A549 (cell line): ENCODE results near the gene PMPCA. TPM values are rescaled to one million over a fixed set of nuclear protein-coding genes. Genes with fewer than 3 reads are reported as not detected.
"Not testable (repeated sequence)": the region's sequence is repeated elsewhere in the genome, so short reads cannot be mapped to it uniquely, and the experiment has no call there.

Experiments
- ATAC-seq, 2 experiments: fragments of 200-7000 bp in 1 of 2; fragments of >200 bp in 1 of 2; cut with Nextera tagmentation in 1 of 2; cut with Tn5 transposase in 1 of 2; 3 replicates each; pipeline versions ENCODE4 v1.8.0 to v1.9.1; 2018 to 2020; ENCODE audit warnings: mild to moderate bottlenecking in 1 of 2, moderate library complexity in 1 of 2
- CTCF ChIA-PET: fragments of 300-600 bp; sonication (Branson Sonifier 250); formaldehyde crosslinking; extraction: SDS; loops from one replicate; lab custom pipeline; 2021; ENCODE audit warnings: antibody characterized with exemption, inconsistent platforms; lab: Yijun Ruan, JAX
- POLR2A ChIA-PET: fragments of 350-600 bp; formaldehyde crosslinking; extraction: SDS; loops from one replicate; lab custom pipeline; 2021; ENCODE audit warnings: antibody characterized with exemption, inconsistent platforms; lab: Yijun Ruan, JAX
- DNase-seq, 2 experiments: peaks; one replicate each; pipeline versions ENCODE4 v3.0.0 to v3.0.0-alpha.2; 2011 to 2016; ENCODE audit warnings: low read depth in 1 of 2, low spot score in 1 of 2
- FAIRE-seq: peaks from 2 replicates; lab custom pipeline; 2011; peaks lifted over from hg19 to GRCh38; lab: Jason Lieb, UNC
- H3K27ac ChIP-seq, 2 experiments: fragments of >200 bp; sonication (Bioruptor Twin); formaldehyde crosslinking; 3 replicates each; pipeline ENCODE4 v1.5.1; 2016 to 2017
- H3K4me1 ChIP-seq: fragments of >200 bp; sonication (Bioruptor Twin); formaldehyde crosslinking; 3 replicates; pipeline ENCODE4 v1.6.1; 2016
- H3K4me2 ChIP-seq: fragments of >200 bp; sonication (Bioruptor Twin); formaldehyde crosslinking; 3 replicates; pipeline ENCODE4 v1.6.1; 2016
- H3K4me3 ChIP-seq: fragments of >200 bp; sonication (Bioruptor Twin); formaldehyde crosslinking; 3 replicates; pipeline ENCODE4 v1.5.1; 2016
- H3K9me3 ChIP-seq: fragments of >200 bp; sonication (Bioruptor Twin); formaldehyde crosslinking; 3 replicates; pipeline ENCODE4 v1.6.1; 2016
- BHLHE40 ChIP-seq: IDR thresholded peaks from 2 replicates; pipeline ENCODE4 v1.6.1; 2012; ENCODE audit warnings: low read depth, low read length, inconsistent platforms
- CHD4 ChIP-seq: fragments of 200-600 bp; sonication (generic); IDR thresholded peaks from 2 replicates; pipeline ENCODE4 v1.6.1; 2016; ENCODE audit warnings: antibody characterized with exemption, mild to moderate bottlenecking, borderline replicate concordance
- HES2 ChIP-seq: fragments of >200 bp; sonication (Bioruptor Twin); formaldehyde crosslinking; IDR thresholded peaks from 2 replicates; pipeline ENCODE4 v1.6.1; 2016
- HOXA7 ChIP-seq: fragments of 250-450 bp; sonication (Bioruptor Pico); IDR thresholded peaks from 2 replicates; pipeline ENCODE4 v1.5.0; 2020; ENCODE audit warnings: mild to moderate bottlenecking, moderate library complexity
- HOXB5 ChIP-seq: fragments of 250-450 bp; sonication (Bioruptor Pico); IDR thresholded peaks from 2 replicates; pipeline ENCODE4 v1.5.0; 2020; ENCODE audit warnings: mild to moderate bottlenecking, moderate library complexity
- JUN ChIP-seq, 2 experiments: fragments of >200 bp; sonication (Bioruptor Twin); formaldehyde crosslinking; IDR thresholded peaks; 2 replicates in 1 of 2; 3 replicates in 1 of 2; pipeline ENCODE4 v1.6.1; 2016 to 2017
- MAFK ChIP-seq: fragments of 450-650 bp; IDR thresholded peaks from 2 replicates; pipeline ENCODE4 v1.6.1; 2014; ENCODE audit not compliant: partially characterized antibody
- MYC ChIP-seq: IDR thresholded peaks from 2 replicates; pipeline ENCODE4 v1.6.1; 2012; ENCODE audit warnings: mild to moderate bottlenecking, inconsistent platforms, low read length, improper control_type of control experiment, borderline replicate concordance
- NPAS2 ChIP-seq: fragments of 250-450 bp; sonication (Bioruptor Pico); IDR thresholded peaks from 2 replicates; pipeline ENCODE4 v1.8.0; 2022; ENCODE audit warnings: mild to moderate bottlenecking, moderate library complexity, borderline replicate concordance
- NR3C1 ChIP-seq: fragments of >200 bp; sonication (Bioruptor Twin); formaldehyde crosslinking; IDR thresholded peaks from 3 replicates; pipeline ENCODE4 v1.6.1; 2017
- RARB ChIP-seq: fragments of 250-450 bp; sonication (Bioruptor Pico); IDR thresholded peaks from 2 replicates; pipeline ENCODE4 v1.8.0; 2021; ENCODE audit warnings: mild to moderate bottlenecking, moderate library complexity
- RFX5 ChIP-seq: fragments of 450-650 bp; IDR thresholded peaks from 2 replicates; pipeline ENCODE4 v1.7.1; 2014; ENCODE audit warnings: antibody characterized with exemption, mild to moderate bottlenecking, moderate library complexity
- SMC3 ChIP-seq: fragments of >200 bp; sonication (Bioruptor Twin); formaldehyde crosslinking; IDR thresholded peaks from 3 replicates; pipeline ENCODE4 v1.6.1; 2018; ENCODE audit warnings: inconsistent platforms
- SREBF2 ChIP-seq: fragments of 450-650 bp; IDR thresholded peaks from 2 replicates; pipeline ENCODE4 v1.6.1; 2014; ENCODE audit warnings: mild to moderate bottlenecking, moderate library complexity
- TP53 ChIP-seq: fragments of 250-450 bp; sonication (Bioruptor Pico); IDR thresholded peaks from 2 replicates; pipeline ENCODE4 v1.5.0; 2021; ENCODE audit warnings: mild to moderate bottlenecking, moderate library complexity
- USF2 ChIP-seq: fragments of 450-650 bp; IDR thresholded peaks from 2 replicates; pipeline ENCODE4 v1.6.1; 2014; ENCODE audit warnings: antibody characterized with exemption
- WGBS: methylation state at CpG from one replicate; pipeline ENCODE4 v1.1.6; 2017; ENCODE audit errors: missing lambda C conversion rate; 5-methylcytosine and 5-hydroxymethylcytosine counted together
- polyA plus RNA-seq, 4 experiments: library from polyadenylated mRNA; depleted of rRNA in 3 of 4; stranded (reverse); fragments of >200 nt; fragmentation: RNase III in 1 of 4; extraction: RNeasy Plus Mini Kit Qiagen cat#74134 plus additional on column Dnase treatment in 1 of 4; gene quantifications; 2 replicates in 3 of 4; 3 replicates in 1 of 4; pipeline ENCODE4 v1.2.3, GENCODE V29; 2011 to 2017
- TF ChIP-seq, protein P1 (sequence below): fragments of 250-450 bp; sonication (Bioruptor Pico); IDR thresholded peaks from 2 replicates; pipeline ENCODE4 v1.5.0; 2020; ENCODE audit warnings: low read depth, mild to moderate bottlenecking, moderate library complexity
- TF ChIP-seq, protein P2 (sequence below): fragments of >200 bp; sonication (Bioruptor Twin); formaldehyde crosslinking; IDR thresholded peaks from 3 replicates; pipeline ENCODE4 v1.5.1; 2016

PMPCA gene
- polyA plus RNA-seq, 2 of the 4 experiments (the other 2 are of a cell fraction): 71.1 to 89.2 TPM

GRCh38 chr9:136422876-136423275 is 12.4 kb downstream of the PMPCA start:
- CTCF ChIA-PET: interaction anchor here (3.9 kb wide), 1 partner anchor 17 kb away, joined by 30 read pairs; the partner anchor contains the start of gene INPP5E
- no peak for ATAC-seq
- no peak overlapping the region for H3K27ac ChIP-seq
- H3K4me2 ChIP-seq: no peak overlapping the region
- no peak for TF ChIP-seq SMC3
- no peak for TF ChIP-seq RFX5
- TF ChIP-seq NPAS2 (CRISPR knock-in tag): no peak
- TF ChIP-seq NR3C1: no peak
- no peak for TF ChIP-seq BHLHE40
- TF ChIP-seq, protein P1, sequence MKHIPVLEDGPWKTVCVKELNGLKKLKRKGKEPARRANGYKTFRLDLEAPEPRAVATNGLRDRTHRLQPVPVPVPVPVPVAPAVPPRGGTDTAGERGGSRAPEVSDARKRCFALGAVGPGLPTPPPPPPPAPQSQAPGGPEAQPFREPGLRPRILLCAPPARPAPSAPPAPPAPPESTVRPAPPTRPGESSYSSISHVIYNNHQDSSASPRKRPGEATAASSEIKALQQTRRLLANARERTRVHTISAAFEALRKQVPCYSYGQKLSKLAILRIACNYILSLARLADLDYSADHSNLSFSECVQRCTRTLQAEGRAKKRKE (CRISPR knock-in tag): no peak
- no peak for TF ChIP-seq TP53 (CRISPR knock-in tag)
- no peak for TF ChIP-seq USF2
- TF ChIP-seq HOXA7 (CRISPR knock-in tag): no peak
- POLR2A ChIA-PET: no interaction called here
- WGBS: 94% methylated on average over 26 of the region's 26 CpGs
- FAIRE-seq: no peak
- H3K9me3 ChIP-seq: no peaks in the 10 kb centered on the region
- no peak overlapping the region for H3K4me3 ChIP-seq
- H3K4me1 ChIP-seq: no peaks in the 10 kb centered on the region
- DNase-seq: no peak

- ATAC-seq: no peak
- CTCF ChIA-PET: interaction anchor here (1.0 to 3.9 kb wide), 3 partner anchors 16 to 23 kb away, joined by 3 to 30 read pairs (median 5); partner anchors contain the start of gene INPP5E
Observed at GRCh38 chr9:136423432-136424146, 13.1 kb downstream of the PMPCA start.

DNA sequence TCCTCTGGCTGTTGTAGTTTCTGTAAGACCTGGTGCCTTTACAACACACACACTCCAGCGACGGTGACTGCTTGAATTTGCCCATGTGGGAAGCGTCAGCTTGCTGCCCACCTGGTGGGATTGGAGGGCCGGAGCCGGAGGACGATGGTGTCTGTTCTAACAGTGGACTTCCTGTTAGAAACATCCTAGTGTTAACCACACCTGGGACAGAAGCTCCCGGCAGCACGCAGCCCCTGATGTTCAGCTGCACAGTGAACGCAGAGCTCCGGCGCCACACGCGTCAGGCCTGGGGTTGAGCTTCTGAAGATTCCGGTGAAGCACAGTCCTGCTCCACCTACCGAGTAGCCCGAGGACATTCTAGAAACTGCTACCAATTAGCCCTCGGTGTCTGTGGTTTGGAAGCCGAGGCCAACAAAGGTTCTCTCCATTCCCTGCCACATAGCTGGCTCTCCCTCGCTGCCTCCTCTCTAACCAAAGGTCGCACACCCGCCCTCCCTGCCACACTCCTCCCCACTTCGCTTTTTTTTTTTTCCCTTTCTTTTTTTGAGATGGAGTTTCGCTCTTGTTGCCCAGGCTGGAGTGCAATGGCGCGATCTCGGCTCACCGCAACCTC is 14.4 kb downstream of the PMPCA start:
- ChIA-PET CTCF (interaction anchor here (1.0 to 3.9 kb wide), 7 partner anchors 9 to 24 kb away, joined by 3 to 30 read pairs (median 5); partner anchors contain the start of gene INPP5E), POLR2A (interaction anchor here (1.1 to 1.2 kb wide), 3 partner anchors 23 to 200 kb away, joined by 4 read pairs; no protein-coding TSS in a partner anchor)
- no peak overlapping the region for H3K4me3 ChIP-seq
- DNase-seq (no peak), FAIRE-seq (no peak), ATAC-seq (peak in 1 of 2 experiments; percentile 19; a peak in 3 of 6 replicates)
- H3K4me2 ChIP-seq: no peak overlapping the region
- TF ChIP-seq RARB (CRISPR knock-in tag) (no peak), JUN (IDR thresholded peaks at IDR 0.05) (0 out of 5 replicates have a peak, but pooled peaks of 1 of the 2 experiments have one; percentile 14)
- no peaks in the 10 kb centered on the region for H3K4me1 ChIP-seq
- H3K27ac ChIP-seq: no peak overlapping the region
- H3K9me3 ChIP-seq: no peaks in the 10 kb centered on the region
- 94% methylated on average over 26 of the region's 27 CpGs for WGBS

More at GRCh38 chr9:136423432-136424146, 13.1 kb downstream of the PMPCA start:
- Histone ChIP-seq H3K4me3 (no peak overlapping the region), H3K9me3 (no peaks in the 10 kb centered on the region), H3K27ac (no peak overlapping the region), H3K4me1 (no peaks in the 10 kb centered on the region), H3K4me2 (no peak overlapping the region)
- WGBS: 94% methylated on average over 38 of the region's 43 CpGs
- no peak for TF ChIP-seq SREBF2
- TF ChIP-seq, protein P2, sequence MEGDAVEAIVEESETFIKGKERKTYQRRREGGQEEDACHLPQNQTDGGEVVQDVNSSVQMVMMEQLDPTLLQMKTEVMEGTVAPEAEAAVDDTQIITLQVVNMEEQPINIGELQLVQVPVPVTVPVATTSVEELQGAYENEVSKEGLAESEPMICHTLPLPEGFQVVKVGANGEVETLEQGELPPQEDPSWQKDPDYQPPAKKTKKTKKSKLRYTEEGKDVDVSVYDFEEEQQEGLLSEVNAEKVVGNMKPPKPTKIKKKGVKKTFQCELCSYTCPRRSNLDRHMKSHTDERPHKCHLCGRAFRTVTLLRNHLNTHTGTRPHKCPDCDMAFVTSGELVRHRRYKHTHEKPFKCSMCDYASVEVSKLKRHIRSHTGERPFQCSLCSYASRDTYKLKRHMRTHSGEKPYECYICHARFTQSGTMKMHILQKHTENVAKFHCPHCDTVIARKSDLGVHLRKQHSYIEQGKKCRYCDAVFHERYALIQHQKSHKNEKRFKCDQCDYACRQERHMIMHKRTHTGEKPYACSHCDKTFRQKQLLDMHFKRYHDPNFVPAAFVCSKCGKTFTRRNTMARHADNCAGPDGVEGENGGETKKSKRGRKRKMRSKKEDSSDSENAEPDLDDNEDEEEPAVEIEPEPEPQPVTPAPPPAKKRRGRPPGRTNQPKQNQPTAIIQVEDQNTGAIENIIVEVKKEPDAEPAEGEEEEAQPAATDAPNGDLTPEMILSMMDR: no peak
- no peak for TF ChIP-seq HES2
- TF ChIP-seq HOXB5 (CRISPR knock-in tag): no peak
- no peak for TF ChIP-seq MYC
- no peak for TF ChIP-seq CHD4
- TF ChIP-seq MAFK: no peak
- POLR2A ChIA-PET: interaction anchor here (1.2 kb wide), 1 partner anchor 61 kb away, joined by 4 read pairs; no protein-coding TSS in a partner anchor
- DNase-seq (no peak), FAIRE-seq (no peak)

GRCh38 chr9:136425367-136425766 is 14.9 kb downstream of the PMPCA start:
- H3K4me1 ChIP-seq, ATAC-seq, H3K4me3 ChIP-seq, H3K9me3 ChIP-seq, FAIRE-seq, H3K27ac ChIP-seq, DNase-seq, H3K4me2 ChIP-seq: not testable (repeated sequence)
- WGBS: 70% methylated on average over 7 of the region's 7 CpGs
- POLR2A ChIA-PET: interaction anchor here (1.1 kb wide), 2 partner anchors 24 to 200 kb away, joined by 4 read pairs; no protein-coding TSS in a partner anchor
- CTCF ChIA-PET: interaction anchor here (0.8 to 3.9 kb wide), 6 partner anchors 9 to 33 kb away, joined by 3 to 30 read pairs (median 6); partner anchors contain the start of gene INPP5E
